ENCODE measurements around the gene SUSD5. TPM values are rescaled to one million over a fixed set of nuclear protein-coding genes. Genes with fewer than 3 reads are reported as not detected.

The SUSD5 gene
- total and polyA plus RNA-seq, 2 of the 4 experiments (the other 2 are of a cell fraction), result 1.4 to 2.9 TPM

DNA sequence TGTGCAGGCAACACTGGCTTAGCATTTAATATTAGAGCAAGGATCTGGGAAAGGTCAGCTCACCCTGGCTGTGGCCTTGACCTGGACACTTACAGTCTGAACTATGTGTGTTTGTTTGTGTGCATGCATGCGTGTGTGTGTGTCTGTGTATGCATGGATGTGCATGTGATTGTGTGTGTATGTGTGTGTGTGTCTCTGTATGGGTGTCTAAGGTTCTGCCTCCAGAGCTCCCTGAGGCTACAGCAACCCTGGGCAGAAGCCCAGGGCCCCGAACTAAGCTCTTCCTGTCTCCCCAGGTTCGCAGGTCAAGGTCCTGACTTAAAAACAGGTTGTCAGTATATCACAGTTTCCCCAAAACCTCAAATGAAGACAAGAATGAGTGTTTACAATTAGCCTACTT, 51.3 kb downstream of the SUSD5 start:
- no peak overlapping the region for H3K56ac ChIP-seq (ENCODE audit: extremely low read depth, insufficient read depth, low read length)
- no peaks in the 10 kb centered on the region for H3K9me3 ChIP-seq (ENCODE audit: control insufficient read depth, insufficient read depth, low read length)
- CTCF ChIA-PET, result interaction anchor here (0.8 to 1.1 kb wide), 3 partner anchors 9 to 35 kb away, joined by 3 to 4 read pairs (median 3); no protein-coding TSS in a partner anchor
- H3K79me1 ChIP-seq (ENCODE audit: low read depth in 1 of 2, low read length in 2 of 2), result no peaks in the 10 kb centered on the region
- H3K4me2 ChIP-seq (ENCODE audit: low read depth, low read length), result no peak overlapping the region
- H3K23ac ChIP-seq (ENCODE audit: low read depth, low read length), result 0 out of 2 replicates have a peak overlapping the region, but pooled peaks have one; percentile 24
- H3K18ac ChIP-seq (ENCODE audit: low read depth, low read length), result no peak overlapping the region
- POLR2A ChIA-PET (ENCODE audit: unreplicated experiment), result no interaction called here
- H3K14ac ChIP-seq (replicated peaks; ENCODE audit: low read depth, low read length), result no peak overlapping the region
- H3K27me3 ChIP-seq (ENCODE audit: control insufficient read depth, insufficient read depth, low read length), result no peaks in the 10 kb centered on the region
- H3K36me3 ChIP-seq (ENCODE audit: control insufficient read depth, insufficient read depth, low read length), result no peaks in the 10 kb centered on the region
- no peaks in the 10 kb centered on the region for H4K20me1 ChIP-seq (ENCODE audit: insufficient read depth, low read length)
- H4K5ac ChIP-seq (ENCODE audit: low read depth, low read length), result no peak overlapping the region
- H3K27ac ChIP-seq (ENCODE audit: insufficient read depth, low read length), result no peak overlapping the region
- no peak overlapping the region for H3K4ac ChIP-seq (ENCODE audit: low read depth, low read length)
- TF ChIP-seq MAFK (IDR thresholded peaks at IDR 0.05; ENCODE audit: low read depth, low read length) (no peak), MXI1 (IDR thresholded peaks at IDR 0.05; ENCODE audit: borderline replicate concordance, low read depth, low read length) (no peak), NFE2L2 (IDR thresholded peaks at IDR 0.05; ENCODE audit: low read depth, low read length) (no peak), POLR2A (IDR thresholded peaks at IDR 0.05; ENCODE audit: low read depth, low read length) (no peak), RCOR1 (IDR thresholded peaks at IDR 0.05; ENCODE audit: insufficient replicate concordance, low read length) (no peak), MAZ (IDR thresholded peaks at IDR 0.05; ENCODE audit: borderline replicate concordance, low read depth, low read length) (no peak), RAD21 (IDR thresholded peaks at IDR 0.05; ENCODE audit: low read length) (no peak), CHD1 (IDR thresholded peaks at IDR 0.05; ENCODE audit: low read depth, low read length) (no peak), BHLHE40 (IDR thresholded peaks at IDR 0.05; ENCODE audit: low read depth, low read length) (no peak), RFX5 (IDR thresholded peaks at IDR 0.05; ENCODE audit: low read depth, low read length) (no peak), FOS (IDR thresholded peaks at IDR 0.05; ENCODE audit: low read depth, low read length) (no peak), SMC3 (IDR thresholded peaks at IDR 0.05; ENCODE audit: low read depth, low read length) (no peak), CEBPB (IDR thresholded peaks at IDR 0.05; ENCODE audit: low read depth, low read length) (no peak)
- TF ChIP-seq, protein P1, sequence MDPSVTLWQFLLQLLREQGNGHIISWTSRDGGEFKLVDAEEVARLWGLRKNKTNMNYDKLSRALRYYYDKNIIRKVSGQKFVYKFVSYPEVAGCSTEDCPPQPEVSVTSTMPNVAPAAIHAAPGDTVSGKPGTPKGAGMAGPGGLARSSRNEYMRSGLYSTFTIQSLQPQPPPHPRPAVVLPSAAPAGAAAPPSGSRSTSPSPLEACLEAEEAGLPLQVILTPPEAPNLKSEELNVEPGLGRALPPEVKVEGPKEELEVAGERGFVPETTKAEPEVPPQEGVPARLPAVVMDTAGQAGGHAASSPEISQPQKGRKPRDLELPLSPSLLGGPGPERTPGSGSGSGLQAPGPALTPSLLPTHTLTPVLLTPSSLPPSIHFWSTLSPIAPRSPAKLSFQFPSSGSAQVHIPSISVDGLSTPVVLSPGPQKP (IDR thresholded peaks at IDR 0.05; ENCODE audit: borderline replicate concordance, low read depth, low read length), result no peak
- TF ChIP-seq, protein P2, sequence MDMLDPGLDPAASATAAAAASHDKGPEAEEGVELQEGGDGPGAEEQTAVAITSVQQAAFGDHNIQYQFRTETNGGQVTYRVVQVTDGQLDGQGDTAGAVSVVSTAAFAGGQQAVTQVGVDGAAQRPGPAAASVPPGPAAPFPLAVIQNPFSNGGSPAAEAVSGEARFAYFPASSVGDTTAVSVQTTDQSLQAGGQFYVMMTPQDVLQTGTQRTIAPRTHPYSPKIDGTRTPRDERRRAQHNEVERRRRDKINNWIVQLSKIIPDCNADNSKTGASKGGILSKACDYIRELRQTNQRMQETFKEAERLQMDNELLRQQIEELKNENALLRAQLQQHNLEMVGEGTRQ (IDR thresholded peaks at IDR 0.05; ENCODE audit: low read depth, low read length), result no peak
- TF ChIP-seq, protein P3, sequence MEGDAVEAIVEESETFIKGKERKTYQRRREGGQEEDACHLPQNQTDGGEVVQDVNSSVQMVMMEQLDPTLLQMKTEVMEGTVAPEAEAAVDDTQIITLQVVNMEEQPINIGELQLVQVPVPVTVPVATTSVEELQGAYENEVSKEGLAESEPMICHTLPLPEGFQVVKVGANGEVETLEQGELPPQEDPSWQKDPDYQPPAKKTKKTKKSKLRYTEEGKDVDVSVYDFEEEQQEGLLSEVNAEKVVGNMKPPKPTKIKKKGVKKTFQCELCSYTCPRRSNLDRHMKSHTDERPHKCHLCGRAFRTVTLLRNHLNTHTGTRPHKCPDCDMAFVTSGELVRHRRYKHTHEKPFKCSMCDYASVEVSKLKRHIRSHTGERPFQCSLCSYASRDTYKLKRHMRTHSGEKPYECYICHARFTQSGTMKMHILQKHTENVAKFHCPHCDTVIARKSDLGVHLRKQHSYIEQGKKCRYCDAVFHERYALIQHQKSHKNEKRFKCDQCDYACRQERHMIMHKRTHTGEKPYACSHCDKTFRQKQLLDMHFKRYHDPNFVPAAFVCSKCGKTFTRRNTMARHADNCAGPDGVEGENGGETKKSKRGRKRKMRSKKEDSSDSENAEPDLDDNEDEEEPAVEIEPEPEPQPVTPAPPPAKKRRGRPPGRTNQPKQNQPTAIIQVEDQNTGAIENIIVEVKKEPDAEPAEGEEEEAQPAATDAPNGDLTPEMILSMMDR (conservative IDR thresholded peaks at IDR 0.05; ENCODE audit: low read depth, low read length), result no peak
- in situ Hi-C loops (cut with MboI; ENCODE audit: low sequenced_read_pairs) (no loop called here), dilution Hi-C loops (cut with HindIII; ENCODE audit: low sequenced_read_pairs, unreplicated experiment) (no loop called here), intact Hi-C loops (cut with micrococcal nuclease) (no loop called here)
- H4K8ac ChIP-seq (ENCODE audit: low read depth in 2 of 2, low read length in 2 of 2), result no peak overlapping the region
- no peak for ATAC-seq (ENCODE audit: low read depth)
- no peak for DNase-seq
- no peak overlapping the region for H2BK20ac ChIP-seq (ENCODE audit: low read depth, low read length)
- H3K9me1 ChIP-seq (ENCODE audit: insufficient read depth, low read length), result peaks cover 7% of the 10 kb centered on the region
- no peak overlapping the region for H2BK5ac ChIP-seq (ENCODE audit: low read depth, low read length, poor library complexity, severe bottlenecking)
- H3K9ac ChIP-seq (ENCODE audit: low read depth, low read length), result no peak overlapping the region
- H2BK15ac ChIP-seq (ENCODE audit: low read depth, low read length), result no peak overlapping the region
- no peak overlapping the region for H2BK120ac ChIP-seq (ENCODE audit: low read depth, low read length)
- H2AK5ac ChIP-seq (ENCODE audit: low read depth, low read length), result no peak overlapping the region
- no peak overlapping the region for H2AK9ac ChIP-seq (replicated peaks; ENCODE audit: low read depth, low read length, poor library complexity)
- no peak overlapping the region for H3K4me3 ChIP-seq (ENCODE audit: insufficient read depth, low read depth, low read length)
- H4K91ac ChIP-seq (ENCODE audit: insufficient read depth, low read depth, low read length), result no peak overlapping the region
- peaks cover 2% of the 10 kb centered on the region for H3K4me1 ChIP-seq (ENCODE audit: control insufficient read depth, insufficient read depth, low read length)
- H2AFZ ChIP-seq (replicated peaks; ENCODE audit: low read length, poor library complexity), result peak overlapping the region; percentile 39
- BruUV-seq (replicated peaks), result no TSS peak
- no CpG with 5 or more reads among the region's 3 CpGs for WGBS, 2 experiments (ENCODE audit: extremely low coverage in 2 of 2, insufficient read length in 1 of 2)

Measured in IMR-90 (cell line).